Heart left ventricle (tissue), 16 donors: ENCODE measurements around the gene XPR1. TPM values are rescaled to one million over a fixed set of nuclear protein-coding genes. Genes with fewer than 3 reads are reported as not detected.

Experiments used
- ATAC-seq, 4 donors: fragments of 200-7000 bp; cut with Tn5 transposase; one replicate each; pipeline ENCODE4 v1.9.1; 2020 to 2022; ENCODE audit warnings: moderate library complexity in 4 of 4, mild to moderate bottlenecking in 3 of 4, moderate number of reproducible peaks in 1 of 4
- DNase-seq, 5 donors: peaks; one replicate each; pipeline ENCODE4 v3.0.0-alpha.2; 2020
- H3K27ac ChIP-seq, 12 donors: fragments of 200-600 bp; sonication (generic) in 4 of 12; one replicate each; pipeline versions ENCODE4 v1.5.0 to v1.8.0; 2016 to 2022; ENCODE audit warnings: mild to moderate bottlenecking in 2 of 12
- H3K27me3 ChIP-seq, 9 donors: fragments of 200-600 bp; sonication (generic) in 2 of 9; one replicate each; pipeline versions ENCODE4 v1.5.1 to v1.8.0; 2016 to 2022; ENCODE audit warnings: mild to moderate bottlenecking in 3 of 9
- H3K36me3 ChIP-seq, 9 donors: fragments of 200-600 bp; sonication (generic) in 2 of 9; one replicate each; pipeline versions ENCODE4 v1.5.0 to v1.8.0; 2018 to 2022; ENCODE audit warnings: mild to moderate bottlenecking in 2 of 9
- H3K4me1 ChIP-seq, 12 donors: fragments of 200-600 bp; sonication (generic) in 4 of 12; one replicate each; pipeline versions ENCODE4 v1.5.0 to v1.8.0; 2016 to 2022; ENCODE audit warnings: mild to moderate bottlenecking in 3 of 12
- H3K4me3 ChIP-seq, 12 donors: fragments of 200-600 bp; sonication (generic) in 4 of 12; one replicate each; pipeline versions ENCODE4 v1.5.0 to v1.8.0; 2017 to 2022; ENCODE audit warnings: mild to moderate bottlenecking in 9 of 12, moderate library complexity in 4 of 12
- H3K9me3 ChIP-seq, 12 donors: fragments of 200-600 bp; sonication (generic) in 4 of 12; one replicate each; pipeline versions ENCODE4 v1.5.0 to v1.8.0; 2016 to 2022; ENCODE audit warnings: mild to moderate bottlenecking in 1 of 12
- CTCF ChIP-seq, 12 donors: fragments of 200-600 bp; sonication (generic) in 4 of 12; IDR thresholded peaks; one replicate each; pipeline versions ENCODE4 v1.5.0 to v1.8.0; 2018 to 2022; ENCODE audit warnings: antibody characterized with exemption in 12 of 12, mild to moderate bottlenecking in 5 of 12
- POLR2A ChIP-seq, 2 donors: fragments of 450-650 bp; IDR thresholded peaks; one replicate each; pipeline ENCODE4 v1.6.1; 2017; ENCODE audit warnings: antibody characterized with exemption in 2 of 2, mild to moderate bottlenecking in 2 of 2, moderate library complexity in 2 of 2
- WGBS, 4 donors: extraction: QIAGEN DNeasy Blood & Tissue Kit in 2 of 4; methylation state at CpG; one replicate each; pipeline versions ENCODE4 v1.1.5 to v1.1.7; 2013 to 2018; 5-methylcytosine and 5-hydroxymethylcytosine counted together
- intact Hi-C, 10 donors: fragments of 100-400 bp; cut with DNase I; formaldehyde crosslinking; loops; one replicate each; pipeline versions ENCODE4 v1.11.1 to v1.14.2; 2022
- polyA plus RNA-seq, 2 donors: library from polyadenylated mRNA; stranded (reverse); fragments of 200-250 nt; gene quantifications; one replicate each; pipeline ENCODE4 v1.2.3, GENCODE V29; 2013
- total RNA-seq, 9 donors: library from RNA; depleted of rRNA in 2 of 9; stranded (reverse); fragments of >200 nt in 2 of 9; fragmentation: NEBNext Ultra II Directional in 3 of 9; extraction: Animal tissue kit (Norgen Biotek cat#: 25700) in 3 of 9; gene quantifications; one replicate each; pipeline versions ENCODE4 v1.1.0 to v1.2.4, GENCODE V29; 2016 to 2023
- donor health status: ischemic (EF 13 %, LVEDD 7.1; RV severe dilation, severe dysfunction).
- donor health status: healthy with polysubstance abuse.
- donor health status: DM: no; HTN: yes; CAD: no.
- donor health status: DM: no; HTN: no; CAD: no.
- donor health status: ischemic (EF 25% LVEDD 6.9; RV normal size, moderate dysfunction).
- donor health status: ischemic (EF 25% LVEDD 5.7; RV mildly dilated, moderate dysfunction).
- donor health status: healthy.
- donor health status: DM: yes; HTN: yes; CAD: no.
- donor health status: ischemic (EF 35%, LVEDD 5.7; RV mildly dilated, moderate dysfunction).
- donor health status: nonischemic (EF 11% LVEDD 7.7; RV severe dilation, severe dysfunction).
- donor health status: DM: yes; HTN: yes; CAD: no.
- donor health status: PGD.
- donor health status: ischemic (EF 29% LVEDD 5.4; RV normal size, mild dysfunction).
- donor health status: nonischemic (EF 23%, LVEDD 6.1; RV moderate dilation, normal function).

Gene XPR1
- total and polyA plus RNA-seq, 11 donors: 18.6 to 163 (median 59.8) TPM

- Histone ChIP-seq H3K27ac (no peak overlapping the region), H3K9me3 (no peaks in the 10 kb centered on the region), H3K27me3 (peaks cover 0 to 14% (median 0%) of the 10 kb centered on the region in 9 donors), H3K4me3 (no peak overlapping the region), H3K36me3 (no peaks in the 10 kb centered on the region), H3K4me1 (peaks cover 0 to 23% (median 11%) of the 10 kb centered on the region in 12 donors)
- intact Hi-C loops: no loop called here
- TF ChIP-seq CTCF (IDR thresholded peaks at IDR 0.05) (no peak), POLR2A (IDR thresholded peaks at IDR 0.05) (no peak)
- no peak for ATAC-seq
- DNase-seq: no peak
- 90 to 92% (median 91%) methylated on average over 12 to 15 of the region's 15 CpGs for WGBS, 4 donors
Observed at GRCh38 chr1:180908074-180908765, 276.4 kb downstream of the XPR1 start.

GRCh38 chr1:180909005-180909414 lies 277.2 kb downstream of the XPR1 start:
- 89 to 90% (median 90%) methylated on average over 3 of the region's 3 CpGs for WGBS, 4 donors
- Histone ChIP-seq H3K4me1 (peaks cover 0 to 30% (median 14%) of the 10 kb centered on the region in 12 donors), H3K9me3 (no peaks in the 10 kb centered on the region), H3K4me3 (no peak overlapping the region), H3K27ac (no peak overlapping the region), H3K27me3 (peaks cover 0 to 18% (median 0%) of the 10 kb centered on the region in 9 donors), H3K36me3 (no peaks in the 10 kb centered on the region)
- ATAC-seq (no peak), DNase-seq (no peak)
- intact Hi-C loops: no loop called here
- TF ChIP-seq CTCF (IDR thresholded peaks at IDR 0.05) (no peak), POLR2A (IDR thresholded peaks at IDR 0.05) (no peak)

GRCh38 chr1:180909462-180909976 lies 277.7 kb downstream of the XPR1 start:
- H3K4me1 ChIP-seq: peaks cover 0 to 30% (median 15%) of the 10 kb centered on the region in 12 donors
- WGBS, 4 donors: 74 to 91% (median 81%) methylated on average over 5 of the region's 5 CpGs
- DNase-seq (no peak), ATAC-seq (no peak)
- no peaks in the 10 kb centered on the region for H3K36me3 ChIP-seq
- H3K27ac ChIP-seq: no peak overlapping the region
- H3K27me3 ChIP-seq: peaks cover 0 to 18% (median 0%) of the 10 kb centered on the region in 9 donors
- TF ChIP-seq CTCF (IDR thresholded peaks at IDR 0.05): no peak
- TF ChIP-seq POLR2A (IDR thresholded peaks at IDR 0.05): no peak
- intact Hi-C loops: no loop called here
- no peaks in the 10 kb centered on the region for H3K9me3 ChIP-seq
- H3K4me3 ChIP-seq: no peak overlapping the region

GRCh38 chr1:180911640-180912191 lies 279.9 kb downstream of the XPR1 start:
- TF ChIP-seq CTCF (IDR thresholded peaks at IDR 0.05): no peak
- TF ChIP-seq POLR2A (IDR thresholded peaks at IDR 0.05): no peak
- WGBS, 4 donors: 23 to 30% (median 27%) methylated on average over 14 to 17 of the region's 17 CpGs
- H3K36me3 ChIP-seq: peaks cover 0 to 7% (median 0%) of the 10 kb centered on the region in 9 donors
- H3K4me1 ChIP-seq: peaks cover 0 to 30% (median 15%) of the 10 kb centered on the region in 12 donors
- ATAC-seq: peak; percentile 8 to 35 (median 33)
- H3K4me3 ChIP-seq: peak overlapping the region; percentile 52 to 88 (median 70)
- H3K27ac ChIP-seq: peak overlapping the region; percentile 82 to 94 (median 88)
- intact Hi-C loops: loop anchor here in 2 of 10 donors (10.0 kb wide), 2 partner anchors 123 to 513 kb away; partner anchors contain the start of gene MR1 (in 1 of the 2)
- H3K27me3 ChIP-seq: peaks cover 0 to 18% (median 0%) of the 10 kb centered on the region in 9 donors
- no peak for DNase-seq
- no peaks in the 10 kb centered on the region for H3K9me3 ChIP-seq
